ENCODE data around the gene ATAD2B.

ATAD2B gene

GRCh38 chr2:23926290-23926749 lies 603 bp downstream of the ATAD2B start:
- TF ChIP-seq, protein P1, sequence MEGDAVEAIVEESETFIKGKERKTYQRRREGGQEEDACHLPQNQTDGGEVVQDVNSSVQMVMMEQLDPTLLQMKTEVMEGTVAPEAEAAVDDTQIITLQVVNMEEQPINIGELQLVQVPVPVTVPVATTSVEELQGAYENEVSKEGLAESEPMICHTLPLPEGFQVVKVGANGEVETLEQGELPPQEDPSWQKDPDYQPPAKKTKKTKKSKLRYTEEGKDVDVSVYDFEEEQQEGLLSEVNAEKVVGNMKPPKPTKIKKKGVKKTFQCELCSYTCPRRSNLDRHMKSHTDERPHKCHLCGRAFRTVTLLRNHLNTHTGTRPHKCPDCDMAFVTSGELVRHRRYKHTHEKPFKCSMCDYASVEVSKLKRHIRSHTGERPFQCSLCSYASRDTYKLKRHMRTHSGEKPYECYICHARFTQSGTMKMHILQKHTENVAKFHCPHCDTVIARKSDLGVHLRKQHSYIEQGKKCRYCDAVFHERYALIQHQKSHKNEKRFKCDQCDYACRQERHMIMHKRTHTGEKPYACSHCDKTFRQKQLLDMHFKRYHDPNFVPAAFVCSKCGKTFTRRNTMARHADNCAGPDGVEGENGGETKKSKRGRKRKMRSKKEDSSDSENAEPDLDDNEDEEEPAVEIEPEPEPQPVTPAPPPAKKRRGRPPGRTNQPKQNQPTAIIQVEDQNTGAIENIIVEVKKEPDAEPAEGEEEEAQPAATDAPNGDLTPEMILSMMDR (IDR thresholded peaks at IDR 0.05; ENCODE audit: borderline replicate concordance, insufficient read depth, low read depth, low read length), result no peak

DNA sequence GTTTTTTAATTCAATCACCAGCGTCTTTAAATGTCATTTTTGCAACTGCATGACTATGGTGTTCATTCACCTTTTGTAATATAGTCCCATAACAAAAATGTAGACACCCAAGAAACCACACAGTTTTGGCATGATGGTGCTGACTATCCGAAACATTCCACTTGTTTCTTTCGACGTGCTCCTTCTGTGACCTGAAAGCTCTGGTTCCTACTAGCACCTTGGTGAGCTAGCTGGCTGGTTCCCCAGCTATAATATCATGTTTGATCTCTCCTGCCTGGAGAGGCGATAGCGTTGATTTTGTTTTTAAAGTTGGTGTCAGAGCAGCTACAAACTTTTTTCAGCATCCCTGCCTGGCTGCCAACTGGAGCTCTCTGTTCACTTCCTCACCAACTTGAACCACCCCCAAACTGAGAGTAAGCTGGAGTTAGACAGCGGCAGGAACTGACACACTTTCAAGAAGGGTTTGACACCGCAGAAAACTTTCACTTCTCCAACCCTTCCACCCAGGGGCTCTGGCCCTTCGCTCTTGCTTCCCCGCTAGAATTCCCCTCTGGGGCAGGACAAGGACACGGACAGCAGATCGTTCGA lies 1.1 kb downstream of the ATAD2B start:
- H3K4me3 ChIP-seq (ENCODE audit: low read depth, low read length), result peak overlapping the region; percentile 72
- TF ChIP-seq, protein P1 (IDR thresholded peaks at IDR 0.05; ENCODE audit: borderline replicate concordance, insufficient read depth, low read depth, low read length), result no peak

More at GRCh38 chr2:23926290-23926749, 603 bp downstream of the ATAD2B start:
- peak overlapping the region; percentile 72 for H3K4me3 ChIP-seq (ENCODE audit: low read depth, low read length)

GRCh38 chr2:23924589-23925359 lies 2.1 kb downstream of the ATAD2B start:
- peak overlapping the region; percentile 72 for H3K4me3 ChIP-seq (ENCODE audit: low read depth, low read length)

GRCh38 chr2:23918837-23919489 lies 8.0 kb downstream of the ATAD2B start:
- no peak overlapping the region for H3K4me3 ChIP-seq (ENCODE audit: low read depth, low read length)
- TF ChIP-seq, protein P1 (IDR thresholded peaks at IDR 0.05; ENCODE audit: borderline replicate concordance, insufficient read depth, low read depth, low read length), result no peak

More at GRCh38 chr2:23924589-23925359, 2.1 kb downstream of the ATAD2B start:
- TF ChIP-seq, protein P1 (IDR thresholded peaks at IDR 0.05; ENCODE audit: borderline replicate concordance, insufficient read depth, low read depth, low read length), result no peak

DNA sequence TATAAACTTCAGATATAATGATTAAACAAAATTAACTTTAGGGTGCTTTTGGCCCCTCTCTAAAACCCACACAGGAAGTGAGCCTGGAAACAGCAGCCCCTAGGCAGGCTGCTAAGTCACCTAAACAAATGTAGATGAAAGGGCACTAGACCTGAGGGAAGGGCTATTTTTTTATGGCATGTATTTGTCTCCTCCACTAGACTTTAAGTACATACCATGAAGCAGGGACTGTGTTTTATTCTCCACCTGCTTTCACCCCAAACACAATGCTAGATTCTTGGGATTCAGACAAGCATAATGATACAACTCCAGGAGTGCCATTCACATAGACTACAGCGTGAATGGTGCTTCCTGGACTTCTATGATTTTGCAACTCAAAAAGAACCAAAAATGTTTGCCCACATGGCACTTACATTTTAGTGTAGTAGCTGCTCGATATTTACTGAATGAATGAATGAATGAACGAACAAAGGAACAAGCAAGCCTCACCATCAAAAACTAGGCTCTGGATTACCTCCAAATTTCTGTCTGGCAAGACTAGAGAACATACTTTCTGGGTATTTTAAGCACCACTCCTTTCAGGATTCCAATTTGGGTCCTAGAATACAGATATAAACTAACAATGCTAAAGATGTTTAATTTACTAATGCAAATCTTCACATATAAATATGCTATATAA lies 10.1 kb downstream of the ATAD2B start:
- H3K4me3 ChIP-seq (ENCODE audit: low read depth, low read length), result no peak overlapping the region
- TF ChIP-seq, protein P1 (IDR thresholded peaks at IDR 0.05; ENCODE audit: borderline replicate concordance, insufficient read depth, low read depth, low read length), result no peak

DNA sequence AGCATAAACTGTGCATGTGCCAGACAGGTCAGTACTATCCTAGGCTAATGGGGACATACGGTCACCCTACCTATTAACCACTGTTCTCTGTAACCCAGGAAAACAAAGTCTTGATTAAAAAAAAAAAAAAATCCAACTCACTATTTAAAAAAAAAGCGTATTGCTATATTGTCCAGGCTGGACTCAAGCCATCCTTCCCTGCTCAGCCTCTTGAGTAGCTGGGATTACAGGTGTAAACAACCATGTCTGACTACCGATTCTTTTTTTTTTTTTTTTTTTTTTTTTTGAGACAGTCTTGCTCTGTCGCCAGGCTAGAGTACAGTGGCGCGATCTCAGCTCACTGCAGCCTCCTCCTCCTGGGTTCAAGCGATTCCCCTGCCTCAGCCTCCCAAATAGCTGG lies 11.6 kb downstream of the ATAD2B start:
- H3K4me3 ChIP-seq (ENCODE audit: low read depth, low read length), result no peak overlapping the region
- TF ChIP-seq, protein P1 (IDR thresholded peaks at IDR 0.05; ENCODE audit: borderline replicate concordance, insufficient read depth, low read depth, low read length), result no peak

Measured in GM12875 (cell line).